H1 (cell line): ENCODE results near the gene WDR37. TPM values are rescaled to one million over a fixed set of nuclear protein-coding genes. Genes with fewer than 3 reads are reported as not detected.

Source experiments
- CTCF ChIA-PET: fragments of 300-600 bp; sonication (Branson Sonifier 250); formaldehyde crosslinking; loops from one replicate; lab custom pipeline; 2021; ENCODE audit not compliant: partially characterized antibody; lab: Charles Lee
- POLR2A ChIA-PET: fragments of 300-600 bp; sonication (Branson Sonifier 250); formaldehyde crosslinking; loops from one replicate; lab custom pipeline; 2021; ENCODE audit warnings: inconsistent platforms; ENCODE audit not compliant: partially characterized antibody; lab: Charles Lee
- DNase-seq, 2 experiments: peaks; one replicate each; pipeline versions ENCODE4 v3.0.0 to v3.0.0-alpha.2; 2010 to 2022; ENCODE audit warnings: low spot score in 2 of 2, low read depth in 1 of 2, mixed read lengths in 1 of 2
- FAIRE-seq: peaks from 2 replicates; lab custom pipeline; 2011; peaks lifted over from hg19 to GRCh38; lab: Jason Lieb, UNC
- H2AFZ ChIP-seq: 2 replicates; pipeline ENCODE4 v1.8.1; 2012; ENCODE audit warnings: low read length, inconsistent platforms
- H2AK5ac ChIP-seq: 2 replicates; pipeline ENCODE4 v1.6.1; 2013; ENCODE audit warnings: low read depth, low read length
- H2BK120ac ChIP-seq: replicated peaks from 2 replicates; pipeline ENCODE3; 2013; ENCODE audit warnings: low read depth, low read length, inconsistent platforms
- H2BK12ac ChIP-seq: 2 replicates; pipeline ENCODE4 v1.6.1; 2013; ENCODE audit warnings: low read depth, low read length
- H2BK15ac ChIP-seq: 2 replicates; pipeline ENCODE4 v1.6.1; 2013; ENCODE audit warnings: low read length
- H2BK20ac ChIP-seq: 2 replicates; pipeline ENCODE4 v1.6.1; 2013; ENCODE audit warnings: low read length
- H2BK5ac ChIP-seq: 2 replicates; pipeline ENCODE4 v1.6.1; 2013; ENCODE audit warnings: low read depth, low read length
- H3K14ac ChIP-seq: 2 replicates; pipeline ENCODE4 v1.6.1; 2013; ENCODE audit warnings: inconsistent platforms; ENCODE audit not compliant: insufficient read length
- H3K18ac ChIP-seq: 2 replicates; pipeline ENCODE4 v1.6.1; 2013; ENCODE audit warnings: low read length; ENCODE audit errors: extremely low read depth
- H3K23ac ChIP-seq: 2 replicates; pipeline ENCODE4 v1.6.1; 2013; ENCODE audit warnings: inconsistent platforms; ENCODE audit not compliant: insufficient read length
- H3K23me2 ChIP-seq: 2 replicates; pipeline ENCODE4 v1.6.1; 2013; ENCODE audit warnings: low read depth, low read length
- H3K27ac ChIP-seq: 2 replicates; pipeline ENCODE4 v1.6.1; 2011; ENCODE audit warnings: low read depth, low read length, inconsistent platforms
- H3K27me3 ChIP-seq, 4 experiments: replicated peaks in 1 of 4; 1 replicate in 1 of 4; 2 replicates in 3 of 4; pipeline versions ENCODE4 v1.6.1 to v1.8.1; 2011 to 2013; ENCODE audit warnings: low read length in 3 of 4, mild to moderate bottlenecking in 3 of 4, inconsistent platforms in 2 of 4, mixed read lengths in 2 of 4, moderate library complexity in 1 of 4; ENCODE audit not compliant: control insufficient read depth in 3 of 4, insufficient read depth in 3 of 4; ENCODE audit errors: extremely low read depth in 1 of 4
- H3K36me3 ChIP-seq, 4 experiments: 2 replicates each; pipeline versions ENCODE4 v1.6.1 to v1.8.1; 2011 to 2013; ENCODE audit warnings: mild to moderate bottlenecking in 4 of 4, low read length in 3 of 4, moderate library complexity in 2 of 4, control low read depth in 1 of 4, inconsistent platforms in 1 of 4; ENCODE audit not compliant: insufficient read depth in 4 of 4, control insufficient read depth in 2 of 4
- H3K4ac ChIP-seq: replicated peaks from 2 replicates; pipeline ENCODE3; 2013; ENCODE audit warnings: low read length, low read depth, mixed read lengths, inconsistent platforms; ENCODE audit not compliant: insufficient read length
- H3K4me1 ChIP-seq, 4 experiments: replicated peaks in 1 of 4; 1 replicate in 1 of 4; 2 replicates in 3 of 4; pipeline versions ENCODE4 v1.6.1 to v1.8.1; 2011 to 2013; ENCODE audit warnings: low read length in 3 of 4, inconsistent platforms in 2 of 4, mixed read lengths in 1 of 4; ENCODE audit not compliant: insufficient read depth in 4 of 4, control insufficient read depth in 3 of 4
- H3K4me2 ChIP-seq, 2 experiments: 2 replicates each; pipeline versions ENCODE4 v1.6.1 to v1.8.1; 2011 to 2013; ENCODE audit warnings: low read depth in 2 of 2, low read length in 2 of 2, control low read depth in 1 of 2, inconsistent platforms in 1 of 2, mild to moderate bottlenecking in 1 of 2; ENCODE audit not compliant: insufficient read depth in 1 of 2
- H3K4me3 ChIP-seq, 4 experiments: fragments of 200-600, 300-600 bp in 1 of 4; sonication (generic), shearing (Covaris generic), sonication (Bioruptor Twin) in 1 of 4; 2 replicates each; pipeline versions ENCODE4 v1.5.1 to v1.8.1; 2011 to 2016; ENCODE audit warnings: low read length in 4 of 4, low read depth in 3 of 4, control low read depth in 2 of 4, inconsistent platforms in 2 of 4, mild to moderate bottlenecking in 2 of 4, mixed read lengths in 1 of 4, moderate library complexity in 1 of 4; ENCODE audit not compliant: insufficient read depth in 2 of 4; ENCODE audit errors: extremely low read depth in 1 of 4
- H3K56ac ChIP-seq: replicated peaks from 2 replicates; pipeline ENCODE3; 2013; ENCODE audit warnings: low read depth, mild to moderate bottlenecking, mixed read lengths, low read length, inconsistent platforms; ENCODE audit not compliant: insufficient read length
- H3K79me1 ChIP-seq: 2 replicates; pipeline ENCODE4 v1.6.1; 2013; ENCODE audit warnings: low read depth, low read length, control low read depth
- H3K79me2 ChIP-seq, 2 experiments: 2 replicates each; pipeline versions ENCODE4 v1.6.1 to v1.8.1; 2012 to 2013; ENCODE audit warnings: low read length in 2 of 2, mild to moderate bottlenecking in 2 of 2, inconsistent platforms in 1 of 2; ENCODE audit not compliant: insufficient read depth in 2 of 2, control insufficient read depth in 1 of 2
- H3K9ac ChIP-seq, 4 experiments: replicated peaks in 1 of 4; 1 replicate in 1 of 4; 2 replicates in 3 of 4; pipeline versions ENCODE4 v1.6.1 to v1.8.1; 2011 to 2013; ENCODE audit warnings: low read depth in 3 of 4, low read length in 3 of 4, control low read depth in 2 of 4, mild to moderate bottlenecking in 2 of 4, moderate library complexity in 2 of 4, inconsistent platforms in 1 of 4; ENCODE audit errors: extremely low read depth in 1 of 4
- H3K9me3 ChIP-seq, 2 experiments: 2 replicates each; pipeline versions ENCODE4 v1.6.1 to v1.8.1; 2012 to 2013; ENCODE audit warnings: mild to moderate bottlenecking in 2 of 2, moderate library complexity in 2 of 2, control low read depth in 1 of 2, inconsistent platforms in 1 of 2, low read depth in 1 of 2, low read length in 1 of 2, mixed read lengths in 1 of 2; ENCODE audit not compliant: insufficient read depth in 2 of 2
- H4K20me1 ChIP-seq, 2 experiments: replicated peaks in 1 of 2; 2 replicates each; pipeline versions ENCODE3 to v1.8.1; 2011 to 2013; ENCODE audit warnings: inconsistent platforms in 2 of 2, low read length in 2 of 2, mild to moderate bottlenecking in 1 of 2; ENCODE audit not compliant: insufficient read depth in 2 of 2, control insufficient read depth in 1 of 2
- H4K5ac ChIP-seq: 2 replicates; pipeline ENCODE4 v1.6.1; 2013; ENCODE audit warnings: low read length, low read depth, mixed read lengths, inconsistent platforms; ENCODE audit not compliant: insufficient read length
- H4K8ac ChIP-seq: 2 replicates; pipeline ENCODE4 v1.8.0; 2013; ENCODE audit warnings: mild to moderate bottlenecking, moderate library complexity, low read length, inconsistent platforms; ENCODE audit not compliant: insufficient read depth; ENCODE audit errors: extremely low read depth
- H4K91ac ChIP-seq: replicated peaks from 2 replicates; pipeline ENCODE3; 2013; ENCODE audit warnings: low read length, mixed read lengths, inconsistent platforms; ENCODE audit not compliant: insufficient read length
- BACH1 ChIP-seq: IDR thresholded peaks from 2 replicates; pipeline ENCODE4 v1.6.1; 2012; ENCODE audit warnings: low read length, improper control_type of control experiment
- BRCA1 ChIP-seq: IDR thresholded peaks from 2 replicates; pipeline ENCODE4 v1.6.1; 2012; ENCODE audit warnings: low read depth, low read length, improper control_type of control experiment
- CTCF ChIP-seq, 3 experiments: IDR thresholded peaks; 1 replicate in 2 of 3; 2 replicates in 1 of 3; pipeline versions ENCODE4 v1.5.1 to v1.6.1; 2011; ENCODE audit warnings: low read length in 3 of 3, mild to moderate bottlenecking in 3 of 3, inconsistent platforms in 2 of 3, low read depth in 1 of 3, moderate library complexity in 1 of 3; ENCODE audit not compliant: insufficient read depth in 1 of 3; ENCODE audit errors: control extremely low read depth in 1 of 3
- GABPA ChIP-seq: IDR thresholded peaks from 2 replicates; pipeline ENCODE4 v1.6.1; 2011; ENCODE audit warnings: mild to moderate bottlenecking, low read length, moderate library complexity, borderline replicate concordance; ENCODE audit not compliant: insufficient read depth
- RAD21 ChIP-seq, 2 experiments: IDR thresholded peaks in 1 of 2; conservative IDR thresholded peaks in 1 of 2; 2 replicates each; pipeline ENCODE4 v1.6.1; 2011; ENCODE audit warnings: low read depth in 2 of 2, low read length in 2 of 2, improper control_type of control experiment in 1 of 2, inconsistent platforms in 1 of 2, mild to moderate bottlenecking in 1 of 2, moderate library complexity in 1 of 2
- RNF2 ChIP-seq: fragments of 200-900, 300-1000 bp; sonication (generic); IDR thresholded peaks from 2 replicates; pipeline ENCODE4 v1.7.1; 2016; ENCODE audit warnings: borderline replicate concordance, low read depth, mild to moderate bottlenecking, antibody characterized with exemption, low read length; ENCODE audit not compliant: poor library complexity, severe bottlenecking; ENCODE audit errors: missing control alignments
- RXRA ChIP-seq: IDR thresholded peaks from 2 replicates; pipeline ENCODE4 v1.6.1; 2011; ENCODE audit warnings: low read depth, mild to moderate bottlenecking, low read length, moderate library complexity; ENCODE audit not compliant: insufficient read depth
- TAF7 ChIP-seq: optimal IDR thresholded peaks from 2 replicates; pipeline ENCODE3; 2011; ENCODE audit warnings: low read depth, mild to moderate bottlenecking, inconsistent platforms, low read length, moderate library complexity, borderline replicate concordance
- TBP ChIP-seq: IDR thresholded peaks from 2 replicates; pipeline ENCODE4 v1.6.1; 2011; ENCODE audit warnings: low read depth, low read length, improper control_type of control experiment
- TCF12 ChIP-seq: IDR thresholded peaks from 2 replicates; pipeline ENCODE4 v1.6.1; 2011; ENCODE audit warnings: low read depth, mild to moderate bottlenecking, low read length
- TEAD4 ChIP-seq: IDR thresholded peaks from 2 replicates; pipeline ENCODE4 v1.6.1; 2012; ENCODE audit warnings: low read depth, low read length, inconsistent platforms, mixed read lengths
- WGBS, 2 experiments: shearing (Covaris generic) in 1 of 2; methylation state at CpG; one replicate each; pipeline versions ENCODE4 v1.1.6 to v1.1.7; 2013 to 2015; ENCODE audit warnings: low lambda C conversion rate in 2 of 2, mixed read lengths in 2 of 2, inconsistent platforms in 1 of 2, low coverage in 1 of 2, missing lambda C conversion rate in 1 of 2; ENCODE audit not compliant: insufficient replicate concordance in 2 of 2, insufficient coverage in 1 of 2, insufficient read length in 1 of 2; ENCODE audit errors: extremely low coverage in 1 of 2, missing lambda C conversion rate in 1 of 2; 5-methylcytosine and 5-hydroxymethylcytosine counted together
- polyA plus RNA-seq, 7 experiments: library from polyadenylated mRNA; depleted of rRNA in 3 of 7; stranded (reverse) in 5 of 7; unstranded in 2 of 7; fragments of >200 nt in 5 of 7; fragments of 200-250 nt in 2 of 7; gene quantifications; 1 replicate in 5 of 7; 2 replicates in 1 of 7; 4 replicates in 1 of 7; pipeline versions ENCODE4 v1.2.1 to v1.2.3, GENCODE V29; 2011 to 2013; ENCODE audit warnings: missing spikeins in 2 of 7, mixed read lengths in 2 of 7
- total RNA-seq: library from RNA; stranded (reverse); fragmentation: NEBNext Ultra II Directional; extraction: Animal tissue kit (Norgen Biotek cat#: 25700); gene quantifications from 2 replicates; pipeline ENCODE4 v1.2.1, GENCODE V29; 2021

WDR37 gene
- total and polyA plus RNA-seq, 2 of the 8 experiments (the other 6 are each of a cell fraction or from before 2014, with no cell fraction given), result 9.6 to 12.0 TPM

- no peak overlapping the region for H3K9ac ChIP-seq
- peak in 1 of 2 experiments; percentile 28 for DNase-seq
- no peak overlapping the region for H3K4me3 ChIP-seq
- H4K5ac ChIP-seq, result no peak overlapping the region
- 90% methylated on average over 10 of the region's 13 CpGs; no CpG with 5 or more reads in 1 of the 2 experiments for WGBS, 2 experiments
- no peak overlapping the region for H2BK5ac ChIP-seq
- H3K56ac ChIP-seq, result no peak overlapping the region
- no peaks in the 10 kb centered on the region for H4K20me1 ChIP-seq
- no peak overlapping the region for H2BK12ac ChIP-seq
- H3K18ac ChIP-seq, result no peak overlapping the region
- H3K4ac ChIP-seq, result no peak overlapping the region
- no peak for FAIRE-seq
- no peaks in the 10 kb centered on the region for H3K27me3 ChIP-seq
- POLR2A ChIA-PET, result no interaction called here
- no peak overlapping the region for H3K4me2 ChIP-seq
- H3K23me2 ChIP-seq, result peaks cover 2% of the 10 kb centered on the region; the same call in 1 of the 2 replicates
- CTCF ChIA-PET, result interaction anchor here (2.5 kb wide), 1 partner anchor 16 kb away, joined by 9 read pairs; no protein-coding TSS in a partner anchor
- no peak overlapping the region for H2AK5ac ChIP-seq
- no peaks in the 10 kb centered on the region; a peak in 2 of 7 replicates for H3K4me1 ChIP-seq
- H3K36me3 ChIP-seq, result peaks cover 6 to 35% (median 9%) of the 10 kb centered on the region in 4 experiments; a peak in 6 of 8 replicates
- H2BK15ac ChIP-seq, result no peak overlapping the region
- H4K91ac ChIP-seq, result no peak overlapping the region
- no peak overlapping the region for H4K8ac ChIP-seq
- no peak overlapping the region for H2AFZ ChIP-seq
- H2BK120ac ChIP-seq, result no peak overlapping the region
- H3K79me2 ChIP-seq, result no peaks in the 10 kb centered on the region
- H3K9me3 ChIP-seq, result no peaks in the 10 kb centered on the region; a peak in 1 of 4 replicates
- H3K27ac ChIP-seq, result no peak overlapping the region
- H3K23ac ChIP-seq, result no peak overlapping the region
- peaks cover 4% of the 10 kb centered on the region; the same call in 1 of the 2 replicates for H3K79me1 ChIP-seq
- no peak overlapping the region for H3K14ac ChIP-seq
- H2BK20ac ChIP-seq, result no peak overlapping the region
- TF ChIP-seq CTCF (IDR thresholded peaks at IDR 0.05; ENCODE audit: control extremely low read depth in 1 of 3, insufficient read depth in 1 of 3, low read depth in 1 of 3, low read length in 3 of 3), result no peak
- no peak for TF ChIP-seq RXRA
- TF ChIP-seq BRCA1, result no peak
- TF ChIP-seq RNF2, result no peak
- TF ChIP-seq BACH1, result no peak
- no peak for TF ChIP-seq TAF7
- no peak for TF ChIP-seq RAD21 (IDR thresholded peaks at IDR 0.05 in 1 of 2, conservative IDR thresholded peaks at IDR 0.05 in 1 of 2; ENCODE audit: low read depth in 2 of 2, low read length in 2 of 2)
- TF ChIP-seq GABPA, result no peak
- no peak for TF ChIP-seq TCF12
- TF ChIP-seq TEAD4, result no peak
- no peak for TF ChIP-seq TBP
Observed at GRCh38 chr10:1126461-1126860, 70.3 kb downstream of the WDR37 start.
